Measurements from ENCODE around the gene FAM227A. TPM values are rescaled to one million over a fixed set of nuclear protein-coding genes. Genes with fewer than 3 reads are reported as not detected.

Gene FAM227A
- polyA plus RNA-seq, 1 experiment: 1.4 TPM

GRCh38 chr22:38697425-38698089 lies 41.4 kb upstream of the FAM227A start:
- Histone ChIP-seq H3K9me3 (ENCODE audit: control insufficient read depth, insufficient read depth, low read length) (no peaks in the 10 kb centered on the region), H3K4me3 (ENCODE audit: low read depth, low read length) (no peak overlapping the region), H3K27me3 (ENCODE audit: control insufficient read depth, insufficient read depth, low read length) (no peaks in the 10 kb centered on the region), H3K27ac (ENCODE audit: low read depth, low read length) (peak overlapping the region; percentile 2)
- POLR2A ChIA-PET: interaction anchor here (1.0 to 1.8 kb wide), 3 partner anchors 9 to 16 kb away, joined by 3 to 11 read pairs (median 3); partner anchors contain the start of genes GTPBP1 and TOMM22
- TF ChIP-seq, protein P1, sequence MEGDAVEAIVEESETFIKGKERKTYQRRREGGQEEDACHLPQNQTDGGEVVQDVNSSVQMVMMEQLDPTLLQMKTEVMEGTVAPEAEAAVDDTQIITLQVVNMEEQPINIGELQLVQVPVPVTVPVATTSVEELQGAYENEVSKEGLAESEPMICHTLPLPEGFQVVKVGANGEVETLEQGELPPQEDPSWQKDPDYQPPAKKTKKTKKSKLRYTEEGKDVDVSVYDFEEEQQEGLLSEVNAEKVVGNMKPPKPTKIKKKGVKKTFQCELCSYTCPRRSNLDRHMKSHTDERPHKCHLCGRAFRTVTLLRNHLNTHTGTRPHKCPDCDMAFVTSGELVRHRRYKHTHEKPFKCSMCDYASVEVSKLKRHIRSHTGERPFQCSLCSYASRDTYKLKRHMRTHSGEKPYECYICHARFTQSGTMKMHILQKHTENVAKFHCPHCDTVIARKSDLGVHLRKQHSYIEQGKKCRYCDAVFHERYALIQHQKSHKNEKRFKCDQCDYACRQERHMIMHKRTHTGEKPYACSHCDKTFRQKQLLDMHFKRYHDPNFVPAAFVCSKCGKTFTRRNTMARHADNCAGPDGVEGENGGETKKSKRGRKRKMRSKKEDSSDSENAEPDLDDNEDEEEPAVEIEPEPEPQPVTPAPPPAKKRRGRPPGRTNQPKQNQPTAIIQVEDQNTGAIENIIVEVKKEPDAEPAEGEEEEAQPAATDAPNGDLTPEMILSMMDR (IDR thresholded peaks at IDR 0.05; ENCODE audit: low read depth, low read length): no peak
- CTCF ChIA-PET: interaction anchor here (1.5 to 3.9 kb wide), 2 partner anchors 16 to 645 kb away, joined by 4 to 22 read pairs; partner anchors contain the start of gene TOMM22
- DNase-seq (ENCODE audit: low read depth, low spot score): no peak

GRCh38 chr22:38696606-38697424 lies 40.6 kb upstream of the FAM227A start:
- ChIA-PET POLR2A (interaction anchor here (1.0 to 1.8 kb wide), 3 partner anchors 9 to 15 kb away, joined by 3 to 11 read pairs (median 3); partner anchors contain the start of genes GTPBP1 and TOMM22), CTCF (interaction anchor here (3.9 kb wide), 1 partner anchor 15 kb away, joined by 22 read pairs; the partner anchor contains the start of gene TOMM22)
- no peaks in the 10 kb centered on the region for H3K9me3 ChIP-seq (ENCODE audit: control insufficient read depth, insufficient read depth, low read length)
- H3K27me3 ChIP-seq (ENCODE audit: control insufficient read depth, insufficient read depth, low read length): no peaks in the 10 kb centered on the region
- peak overlapping the region; percentile 68 for H3K27ac ChIP-seq (ENCODE audit: low read depth, low read length)
- DNase-seq (ENCODE audit: low read depth, low spot score): no peak
- H3K4me3 ChIP-seq (ENCODE audit: low read depth, low read length): peak overlapping the region; percentile 7; the same call in 1 of the 2 replicates
- TF ChIP-seq, protein P1 (IDR thresholded peaks at IDR 0.05; ENCODE audit: low read depth, low read length): no peak

GRCh38 chr22:38694940-38695339 lies 38.7 kb upstream of the FAM227A start:
- no peak for DNase-seq (ENCODE audit: low read depth, low spot score)
- POLR2A ChIA-PET: interaction anchor here (0.7 kb wide), 1 partner anchor 11 kb away, joined by 3 read pairs; the partner anchor contains the start of gene GTPBP1

GRCh38 chr22:38694049-38694448 lies 37.9 kb upstream of the FAM227A start:
- no peak for DNase-seq (ENCODE audit: low read depth, low spot score)
- Histone ChIP-seq H3K27ac (ENCODE audit: low read depth, low read length) (no peak overlapping the region), H3K9me3 (ENCODE audit: control insufficient read depth, insufficient read depth, low read length) (no peaks in the 10 kb centered on the region), H3K27me3 (ENCODE audit: control insufficient read depth, insufficient read depth, low read length) (no peaks in the 10 kb centered on the region), H3K4me3 (ENCODE audit: low read depth, low read length) (no peak overlapping the region)
- ChIA-PET CTCF (interaction anchor here (0.7 to 3.4 kb wide), 3 partner anchors 12 to 429 kb away, joined by 3 to 13 read pairs (median 3); partner anchors contain the start of gene TOMM22), POLR2A (interaction anchor here (0.6 kb wide), 1 partner anchor 21 kb away, joined by 3 read pairs; no protein-coding TSS in a partner anchor)
- TF ChIP-seq, protein P1 (IDR thresholded peaks at IDR 0.05; ENCODE audit: low read depth, low read length): no peak

More at GRCh38 chr22:38694940-38695339, 38.7 kb upstream of the FAM227A start:
- TF ChIP-seq, protein P1 (IDR thresholded peaks at IDR 0.05; ENCODE audit: low read depth, low read length): no peak
- Histone ChIP-seq H3K9me3 (ENCODE audit: control insufficient read depth, insufficient read depth, low read length) (no peaks in the 10 kb centered on the region), H3K4me3 (ENCODE audit: low read depth, low read length) (no peak overlapping the region), H3K27ac (ENCODE audit: low read depth, low read length) (no peak overlapping the region), H3K27me3 (ENCODE audit: control insufficient read depth, insufficient read depth, low read length) (no peaks in the 10 kb centered on the region)
- CTCF ChIA-PET: interaction anchor here (0.9 to 1.3 kb wide), 2 partner anchors 13 to 74 kb away, joined by 3 to 5 read pairs; partner anchors contain the start of gene TOMM22

Data from AG04450 (cell line).